OCI-LY7 (cell line): ENCODE results near the gene CNTN5. TPM values are rescaled to one million over a fixed set of nuclear protein-coding genes. Genes with fewer than 3 reads are reported as not detected.

Source experiments
- BruUV-seq: library from RNA; stranded (reverse); fragments of 400-500 nt; replicated peaks from 2 replicates; lab custom pipeline; 2021; lab: Mats Ljungman, UMichigan
- CTCF ChIA-PET: fragments of 300-600 bp; sonication (Branson Sonifier 250); formaldehyde crosslinking; loops from one replicate; lab custom pipeline; 2022; ENCODE audit warnings: antibody characterized with exemption; ENCODE audit not compliant: unreplicated experiment; lab: Charles Lee
- POLR2A ChIA-PET: fragments of 300-600 bp; sonication (Branson Sonifier 250); formaldehyde crosslinking; loops from one replicate; lab custom pipeline; 2022; ENCODE audit warnings: antibody characterized with exemption; lab: Charles Lee
- DNase-seq: peaks from one replicate; pipeline ENCODE4 v3.0.0-alpha.2; 2015; ENCODE audit warnings: low spot score
- H2AFZ ChIP-seq: fragments of 200-600 bp; sonication (generic), shearing (Covaris generic); 2 replicates; pipeline ENCODE4 v1.6.1; 2014; ENCODE audit warnings: mild to moderate bottlenecking, antibody characterized with exemption, low read length, moderate library complexity
- H3K27ac ChIP-seq: fragments of 200-600 bp; sonication (generic); 2 replicates; pipeline ENCODE4 v1.5.1; 2014; ENCODE audit warnings: mixed run types, low read depth, mild to moderate bottlenecking, moderate library complexity, low read length, inconsistent platforms; ENCODE audit not compliant: poor library complexity, severe bottlenecking
- H3K36me3 ChIP-seq: fragments of 200-600 bp; sonication (generic); 2 replicates; pipeline ENCODE4 v1.6.1; 2014; ENCODE audit warnings: mild to moderate bottlenecking, antibody characterized with exemption, low read length, moderate library complexity, mixed read lengths; ENCODE audit not compliant: insufficient read depth
- H3K4me1 ChIP-seq: fragments of 200-600 bp; sonication (generic); 2 replicates; pipeline ENCODE4 v1.5.1; 2014; ENCODE audit warnings: mild to moderate bottlenecking, low read length; ENCODE audit not compliant: insufficient read depth, poor library complexity, severe bottlenecking
- H3K4me2 ChIP-seq: fragments of 200-600 bp; sonication (generic); 2 replicates; pipeline ENCODE4 v1.6.1; 2014; ENCODE audit warnings: mild to moderate bottlenecking, low read length
- H3K4me3 ChIP-seq: fragments of 200-600 bp; sonication (generic); 2 replicates; pipeline ENCODE4 v1.5.1; 2014; ENCODE audit warnings: mild to moderate bottlenecking, low read depth, low read length; ENCODE audit not compliant: poor library complexity, severe bottlenecking
- H3K79me2 ChIP-seq: fragments of 200-600 bp; sonication (generic); 2 replicates; pipeline ENCODE4 v1.6.1; 2016; ENCODE audit warnings: low read depth, mild to moderate bottlenecking, low read length, moderate library complexity, mixed read lengths; ENCODE audit not compliant: insufficient read depth
- H3K9me2 ChIP-seq: fragments of 200-600 bp; sonication (generic); 2 replicates; pipeline ENCODE4 v1.6.1; 2016; ENCODE audit warnings: mild to moderate bottlenecking, low read length, mixed read lengths; ENCODE audit not compliant: insufficient read depth
- H3K9me3 ChIP-seq: fragments of 200-600 bp; sonication (generic); 2 replicates; pipeline ENCODE4 v1.6.1; 2014; ENCODE audit warnings: mild to moderate bottlenecking, mixed run types, low read length, mixed read lengths
- H4K20me1 ChIP-seq: fragments of 200-600 bp; sonication (generic); 2 replicates; pipeline ENCODE4 v1.6.1; 2014; ENCODE audit warnings: mild to moderate bottlenecking, antibody characterized with exemption, low read length, moderate library complexity, mixed read lengths; ENCODE audit not compliant: insufficient read depth
- CTCF ChIP-seq: fragments of 200-600 bp; sonication (generic); conservative IDR thresholded peaks from 2 replicates; pipeline ENCODE4 v1.5.1; 2014; ENCODE audit warnings: mild to moderate bottlenecking, antibody characterized with exemption, low read length, moderate library complexity, mixed read lengths
- EZH2phosphoT487 ChIP-seq: fragments of 200-600 bp; sonication (generic); IDR thresholded peaks from 2 replicates; pipeline ENCODE4 v1.6.1; 2018; ENCODE audit warnings: low read depth, borderline replicate concordance, mild to moderate bottlenecking, mixed run types, antibody characterized with exemption, low read length, moderate library complexity, mixed read lengths
- intact Hi-C: fragments of 100-400 bp; cut with micrococcal nuclease; formaldehyde crosslinking; loops from one replicate; pipeline ENCODE4 v1.10.0; 2022; ENCODE audit not compliant: unreplicated experiment
- total RNA-seq, 2 experiments: library from RNA; depleted of rRNA in 1 of 2; stranded (reverse); fragments of >200 nt in 1 of 2; shearing (Covaris generic) in 1 of 2; gene quantifications; 2 replicates each; pipeline ENCODE4 v1.2.3, GENCODE V29; 2014 to 2022

CNTN5 gene
- total RNA-seq, 2 experiments from 2014 or later: not detected

- Histone ChIP-seq H3K27ac (no peak overlapping the region), H3K9me3 (no peaks in the 10 kb centered on the region), H3K4me3 (no peak overlapping the region), H3K9me2 (no peaks in the 10 kb centered on the region), H4K20me1 (no peaks in the 10 kb centered on the region), H3K36me3 (no peaks in the 10 kb centered on the region), H2AFZ (no peak overlapping the region), H3K4me1 (no peaks in the 10 kb centered on the region), H3K4me2 (no peak overlapping the region), H3K79me2 (no peaks in the 10 kb centered on the region)
- BruUV-seq: no TSS peak
- ChIA-PET POLR2A (interaction anchor here (0.7 kb wide), 1 partner anchor 27 kb away, joined by 3 read pairs; no protein-coding TSS in a partner anchor), CTCF (no interaction called here)
- TF ChIP-seq EZH2phosphoT487 (no peak), CTCF (no peak)
- intact Hi-C loops: no loop called here
- DNase-seq: no peak
These were observed 992.3 kb downstream of the CNTN5 start for GRCh38 chr11:100013011-100013410.

GRCh38 chr11:100031973-100032372 is 1011.2 kb downstream of the CNTN5 start:
- no peak for TF ChIP-seq EZH2phosphoT487
- no peak for TF ChIP-seq CTCF
- no peaks in the 10 kb centered on the region for H3K79me2 ChIP-seq
- no peak overlapping the region for H3K27ac ChIP-seq
- H3K4me3 ChIP-seq: no peak overlapping the region
- no peaks in the 10 kb centered on the region for H3K4me1 ChIP-seq
- H3K9me3 ChIP-seq: no peaks in the 10 kb centered on the region
- BruUV-seq: no TSS peak
- intact Hi-C loops: no loop called here
- H4K20me1 ChIP-seq: no peaks in the 10 kb centered on the region
- no peaks in the 10 kb centered on the region for H3K9me2 ChIP-seq
- no peaks in the 10 kb centered on the region for H3K36me3 ChIP-seq
- no peak for DNase-seq
- H3K4me2 ChIP-seq: no peak overlapping the region
- POLR2A ChIA-PET: interaction anchor here (1.0 kb wide), 1 partner anchor 352 kb away, joined by 4 read pairs; no protein-coding TSS in a partner anchor
- CTCF ChIA-PET: no interaction called here
- H2AFZ ChIP-seq: no peak overlapping the region

GRCh38 chr11:100061006-100061405 is 1040.3 kb downstream of the CNTN5 start:
- ChIA-PET CTCF (no interaction called here), POLR2A (interaction anchor here (0.6 kb wide), 1 partner anchor 348 kb away, joined by 3 read pairs; no protein-coding TSS in a partner anchor)
- no TSS peak for BruUV-seq
- no peak overlapping the region for H3K4me2 ChIP-seq
- no peaks in the 10 kb centered on the region for H3K4me1 ChIP-seq
- no peak overlapping the region for H3K4me3 ChIP-seq
- no peaks in the 10 kb centered on the region for H3K9me2 ChIP-seq
- intact Hi-C loops: no loop called here
- no peaks in the 10 kb centered on the region for H3K36me3 ChIP-seq
- H3K9me3 ChIP-seq: no peaks in the 10 kb centered on the region
- no peak overlapping the region for H2AFZ ChIP-seq
- H3K79me2 ChIP-seq: no peaks in the 10 kb centered on the region
- no peak for TF ChIP-seq EZH2phosphoT487
- no peak for TF ChIP-seq CTCF
- no peaks in the 10 kb centered on the region for H4K20me1 ChIP-seq
- H3K27ac ChIP-seq: no peak overlapping the region
- DNase-seq: no peak
